GM12878 (cell line): ENCODE data around the gene RND2. TPM values are rescaled to one million over a fixed set of nuclear protein-coding genes. Genes with fewer than 3 reads are reported as not detected.

Experiments used
- ATAC-seq: fragments of 200-7000 bp; cut with Tn5 transposase; 3 replicates; pipeline ENCODE4 v1.9.1; 2020; ENCODE audit warnings: mild to moderate bottlenecking, moderate library complexity
- BruUV-seq: library from RNA; stranded (reverse); fragments of 400-500 nt; replicated peaks from 2 replicates; lab custom pipeline; 2021; lab: Mats Ljungman, UMichigan
- CTCF ChIA-PET: fragments of 300-600 bp; sonication (Branson Sonifier 250); formaldehyde crosslinking; extraction: SDS; loops from one replicate; lab custom pipeline; 2021; ENCODE audit warnings: inconsistent platforms; lab: Yijun Ruan, JAX
- POLR2A ChIA-PET: fragments of 350-600 bp; formaldehyde crosslinking; extraction: SDS; loops from one replicate; lab custom pipeline; 2021; ENCODE audit warnings: inconsistent platforms; lab: Charles Lee
- RAD21 ChIA-PET: fragments of 300-600 bp; sonication (Branson Sonifier 250); formaldehyde crosslinking; loops from one replicate; lab custom pipeline; 2023; ENCODE audit warnings: antibody characterized with exemption; ENCODE audit not compliant: unreplicated experiment; lab: Charles Lee
- SMC1A ChIA-PET: fragments of 300-600 bp; sonication (Branson Sonifier 250); formaldehyde crosslinking; loops from one replicate; lab custom pipeline; 2023; ENCODE audit not compliant: unreplicated experiment, uncharacterized antibody; lab: Charles Lee
- DNase-seq: peaks from one replicate; pipeline ENCODE4 v3.0.0-alpha.2; 2011; ENCODE audit warnings: low read depth, low spot score
- FAIRE-seq: peaks from 3 replicates; lab custom pipeline; 2011; peaks lifted over from hg19 to GRCh38; lab: Jason Lieb, UNC
- H2AFZ ChIP-seq: 2 replicates; pipeline ENCODE4 v1.6.0; 2011; ENCODE audit warnings: low read depth, low read length, control low read depth; ENCODE audit not compliant: control insufficient read depth
- H3K27ac ChIP-seq: 2 replicates; pipeline ENCODE4 v1.5.1; 2011; ENCODE audit warnings: control low read depth; ENCODE audit not compliant: control insufficient read depth, insufficient read depth
- H3K27me3 ChIP-seq, 2 experiments: replicated peaks in 1 of 2; 2 replicates each; pipeline versions ENCODE4 v1.6.0 to v1.6.1; 2011; ENCODE audit warnings: low read length in 1 of 2; ENCODE audit not compliant: control insufficient read depth in 2 of 2, insufficient read depth in 2 of 2
- H3K36me3 ChIP-seq, 2 experiments: 2 replicates each; pipeline ENCODE4 v1.5.1; 2011; ENCODE audit warnings: low read length in 1 of 2; ENCODE audit not compliant: control insufficient read depth in 2 of 2, insufficient read depth in 2 of 2
- H3K4me1 ChIP-seq: 2 replicates; pipeline ENCODE4 v1.6.1; 2011; ENCODE audit warnings: mild to moderate bottlenecking, low read length, moderate library complexity, mixed read lengths; ENCODE audit not compliant: control insufficient read depth, insufficient read depth
- H3K4me2 ChIP-seq: 2 replicates; pipeline ENCODE4 v1.6.0; 2011; ENCODE audit warnings: control low read depth; ENCODE audit not compliant: control insufficient read depth, insufficient read depth
- H3K4me3 ChIP-seq: fragments of 200-600 bp; sonication (generic); 2 replicates; pipeline ENCODE4 v1.5.1; 2016
- H3K79me2 ChIP-seq: 2 replicates; pipeline ENCODE4 v1.6.0; 2011; ENCODE audit warnings: low read length; ENCODE audit not compliant: control insufficient read depth, insufficient read depth
- H3K9ac ChIP-seq: 2 replicates; pipeline ENCODE4 v1.8.0; 2011; ENCODE audit warnings: low read length, control low read depth, mixed read lengths; ENCODE audit not compliant: control insufficient read depth, insufficient read depth
- H3K9me3 ChIP-seq: replicated peaks from 3 replicates; pipeline ENCODE4 v1.5.1; 2011; ENCODE audit warnings: mild to moderate bottlenecking, low read length; ENCODE audit not compliant: control insufficient read depth, insufficient read depth
- H4K20me1 ChIP-seq: 2 replicates; pipeline ENCODE4 v1.6.0; 2011; ENCODE audit not compliant: control insufficient read depth, insufficient read depth
- ASH2L ChIP-seq: fragments of 300-600, 200-600 bp; sonication (generic); IDR thresholded peaks from 2 replicates; pipeline ENCODE4 v1.6.1; 2017; ENCODE audit warnings: low read depth, mild to moderate bottlenecking, borderline replicate concordance
- CBX5 ChIP-seq: sonication (generic); IDR thresholded peaks from 2 replicates; pipeline ENCODE4 v1.6.1; 2016; ENCODE audit warnings: low read depth, moderate library complexity, mild to moderate bottlenecking, inconsistent platforms
- CEBPB ChIP-seq, 2 experiments: fragments of 150-350 bp in 1 of 2; IDR thresholded peaks; 2 replicates each; pipeline ENCODE4 v1.6.1; 2012 to 2014; ENCODE audit warnings: low read depth in 2 of 2, low read length in 2 of 2, borderline replicate concordance in 1 of 2, inconsistent platforms in 1 of 2
- FOXK2 ChIP-seq: fragments of 450-650 bp; IDR thresholded peaks from 2 replicates; pipeline ENCODE4 v1.6.1; 2017; ENCODE audit warnings: mild to moderate bottlenecking, moderate library complexity
- KAT2A ChIP-seq: conservative IDR thresholded peaks from 2 replicates; pipeline ENCODE4 v1.6.1; 2011; ENCODE audit warnings: low read depth, low read length; ENCODE audit not compliant: control insufficient read depth
- MEF2A ChIP-seq: IDR thresholded peaks from 2 replicates; pipeline ENCODE4 v1.6.1; 2011; ENCODE audit warnings: low read depth, mild to moderate bottlenecking, low read length, moderate library complexity; ENCODE audit not compliant: insufficient read depth
- MXI1 ChIP-seq: fragments of 150-350 bp; IDR thresholded peaks from 2 replicates; pipeline ENCODE4 v1.6.1; 2011; ENCODE audit warnings: low read depth, mild to moderate bottlenecking, inconsistent platforms, low read length, improper control_type of control experiment
- RBBP5 ChIP-seq: fragments of 200-600 bp; sonication (generic); conservative IDR thresholded peaks from 2 replicates; pipeline ENCODE4 v1.6.1; 2016
- RCOR1 ChIP-seq: conservative IDR thresholded peaks from 2 replicates; pipeline ENCODE4 v1.6.1; 2012; ENCODE audit warnings: low read depth, low read length, improper control_type of control experiment
- RELA ChIP-seq: fragments of 450-650 bp; IDR thresholded peaks from 2 replicates; pipeline ENCODE4 v1.8.0; 2014; ENCODE audit warnings: borderline replicate concordance; ENCODE audit not compliant: partially characterized antibody
- SMAD5 ChIP-seq: IDR thresholded peaks from 2 replicates; pipeline ENCODE4 v1.6.1; 2016; ENCODE audit warnings: antibody characterized with exemption, low read depth
- SPI1 ChIP-seq: IDR thresholded peaks from 2 replicates; pipeline ENCODE4 v1.6.1; 2011; ENCODE audit warnings: low read depth, mild to moderate bottlenecking, low read length, moderate library complexity, borderline replicate concordance; ENCODE audit not compliant: insufficient read depth
- SREBF1 ChIP-seq: IDR thresholded peaks from 2 replicates; pipeline ENCODE4 v1.6.1; 2012; ENCODE audit warnings: mild to moderate bottlenecking, low read length
- SUZ12 ChIP-seq: fragments of 200-600 bp; sonication (generic); IDR thresholded peaks from one replicate; pipeline ENCODE4 v1.6.1; 2018; ENCODE audit warnings: antibody characterized with exemption, mild to moderate bottlenecking; ENCODE audit not compliant: unreplicated experiment
- ZNF384 ChIP-seq: IDR thresholded peaks from 2 replicates; pipeline ENCODE4 v1.6.1; 2012; ENCODE audit warnings: low read depth, mild to moderate bottlenecking, low read length, improper control_type of control experiment, borderline replicate concordance
- WGBS: methylation state at CpG from one replicate; pipeline ENCODE4 v1.1.6; 2016; ENCODE audit warnings: low lambda C conversion rate; ENCODE audit not compliant: insufficient replicate concordance, insufficient coverage; ENCODE audit errors: missing lambda C conversion rate; 5-methylcytosine and 5-hydroxymethylcytosine counted together
- in situ Hi-C: fragments of 300-500 bp; cut with MboI; formaldehyde crosslinking; loops from 9 replicates; pipeline ENCODE4 v1.14.3; 2018; ENCODE audit warnings: mixed read lengths
- intact Hi-C: fragments of 100-400 bp; cut with micrococcal nuclease; formaldehyde crosslinking; loops from one replicate; pipeline ENCODE4 v1.14.2; 2022; ENCODE audit not compliant: unreplicated experiment
- polyA plus RNA-seq, 11 experiments: library from polyadenylated mRNA; depleted of rRNA in 4 of 11; unstranded in 6 of 11; stranded (reverse) in 5 of 11; fragments of >200 nt; fragmentation: Nextera tagmentation in 4 of 11; fragmentation: Illumina TruSeq in 1 of 11; extraction: Ambion mirVana in 4 of 11; extraction: Trizol in 1 of 11; gene quantifications; 1 replicate in 1 of 11; 2 replicates in 10 of 11; pipeline versions ENCODE4 v1.2.1 to v1.2.3, GENCODE V29; 2011 to 2016; ENCODE audit warnings: inconsistent platforms in 2 of 11, missing spikeins in 2 of 11, low read depth in 1 of 11
- total RNA-seq, 4 experiments: library from RNA; depleted of rRNA in 3 of 4; stranded (reverse); fragments of >200 nt in 3 of 4; fragmentation: Illumina TruSeq in 1 of 4; extraction: Trizol in 1 of 4; gene quantifications; 2 replicates each; pipeline versions ENCODE4 v1.2.1 to v1.2.3, GENCODE V29; 2013 to 2021
- TF ChIP-seq, protein P1 (sequence below): IDR thresholded peaks from 2 replicates; pipeline ENCODE4 v1.6.1; 2011; ENCODE audit warnings: low read depth, mild to moderate bottlenecking, low read length, moderate library complexity, borderline replicate concordance; ENCODE audit errors: extremely low read depth
- TF ChIP-seq, protein P2 (sequence below): IDR thresholded peaks from 2 replicates; pipeline ENCODE4 v1.6.1; 2011; ENCODE audit warnings: borderline replicate concordance, low read depth, mild to moderate bottlenecking, moderate library complexity, mixed read lengths, low read length; ENCODE audit not compliant: insufficient read depth; ENCODE audit errors: extremely low read length
- TF ChIP-seq, protein P3 (sequence below): IDR thresholded peaks from 2 replicates; pipeline ENCODE4 v1.6.1; 2011; ENCODE audit warnings: borderline replicate concordance, low read depth, mild to moderate bottlenecking, moderate library complexity, low read length; ENCODE audit not compliant: insufficient read depth, poor library complexity, severe bottlenecking
- TF ChIP-seq, protein P4 (sequence below): IDR thresholded peaks from 2 replicates; pipeline ENCODE4 v1.6.1; 2012; ENCODE audit warnings: low read depth, low read length, improper control_type of control experiment
- TF ChIP-seq, protein P5 (sequence below): fragments of 450-650 bp; conservative IDR thresholded peaks from 2 replicates; pipeline ENCODE4 v1.6.1; 2017; ENCODE audit warnings: mild to moderate bottlenecking, moderate library complexity

The RND2 gene
- total and polyA plus RNA-seq, 10 of the 15 experiments (the other 5 are each of a cell fraction or from before 2014, with no cell fraction given), result 0.01 to 0.05 (median 0.03) TPM; not detected in 6

DNA sequence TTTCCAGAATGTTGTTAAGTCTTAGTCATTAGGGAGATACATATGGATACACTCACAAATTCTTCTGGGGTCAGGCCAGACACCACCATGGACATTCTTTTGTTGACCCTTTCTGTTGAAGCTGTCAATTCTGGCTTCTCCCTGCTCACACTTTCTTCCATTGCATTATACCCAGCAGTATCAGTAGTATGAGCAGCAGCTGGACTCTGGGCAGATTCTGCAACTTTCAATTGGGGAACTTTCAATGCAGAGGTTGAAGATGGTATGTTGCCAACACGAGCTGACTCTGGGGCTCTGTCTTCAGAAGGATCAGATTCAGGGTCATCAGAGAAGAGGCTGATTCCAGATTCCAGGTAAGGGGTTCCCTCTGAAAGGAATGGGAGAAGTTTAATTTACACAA lies 45.8 kb downstream of the RND2 start:
- H3K27ac ChIP-seq, result no peak overlapping the region
- no peak overlapping the region for H3K4me3 ChIP-seq
- RAD21 ChIA-PET, result no interaction called here
- no peak overlapping the region for H2AFZ ChIP-seq
- H3K79me2 ChIP-seq, result no peaks in the 10 kb centered on the region
- H3K9ac ChIP-seq, result no peak overlapping the region
- in situ Hi-C loops, result no loop called here
- BruUV-seq, result no TSS peak
- WGBS, result 43% methylated on average over 1 of the region's 1 CpG
- no peak for TF ChIP-seq SREBF1
- TF ChIP-seq SPI1, result no peak
- TF ChIP-seq ZNF384, result no peak
- TF ChIP-seq MEF2A, result no peak
- TF ChIP-seq SUZ12, result no peak
- TF ChIP-seq, protein P1, sequence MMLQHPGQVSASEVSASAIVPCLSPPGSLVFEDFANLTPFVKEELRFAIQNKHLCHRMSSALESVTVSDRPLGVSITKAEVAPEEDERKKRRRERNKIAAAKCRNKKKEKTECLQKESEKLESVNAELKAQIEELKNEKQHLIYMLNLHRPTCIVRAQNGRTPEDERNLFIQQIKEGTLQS, result no peak
- no peak for TF ChIP-seq FOXK2
- TF ChIP-seq RBBP5, result no peak
- TF ChIP-seq RCOR1, result no peak
- no peak for TF ChIP-seq CEBPB (IDR thresholded peaks at IDR 0.05; ENCODE audit: borderline replicate concordance in 1 of 2, low read depth in 2 of 2, low read length in 2 of 2)
- no peak for TF ChIP-seq MXI1
- TF ChIP-seq, protein P2, sequence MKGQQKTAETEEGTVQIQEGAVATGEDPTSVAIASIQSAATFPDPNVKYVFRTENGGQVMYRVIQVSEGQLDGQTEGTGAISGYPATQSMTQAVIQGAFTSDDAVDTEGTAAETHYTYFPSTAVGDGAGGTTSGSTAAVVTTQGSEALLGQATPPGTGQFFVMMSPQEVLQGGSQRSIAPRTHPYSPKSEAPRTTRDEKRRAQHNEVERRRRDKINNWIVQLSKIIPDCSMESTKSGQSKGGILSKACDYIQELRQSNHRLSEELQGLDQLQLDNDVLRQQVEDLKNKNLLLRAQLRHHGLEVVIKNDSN, result no peak
- TF ChIP-seq RELA, result no peak
- TF ChIP-seq, protein P3, sequence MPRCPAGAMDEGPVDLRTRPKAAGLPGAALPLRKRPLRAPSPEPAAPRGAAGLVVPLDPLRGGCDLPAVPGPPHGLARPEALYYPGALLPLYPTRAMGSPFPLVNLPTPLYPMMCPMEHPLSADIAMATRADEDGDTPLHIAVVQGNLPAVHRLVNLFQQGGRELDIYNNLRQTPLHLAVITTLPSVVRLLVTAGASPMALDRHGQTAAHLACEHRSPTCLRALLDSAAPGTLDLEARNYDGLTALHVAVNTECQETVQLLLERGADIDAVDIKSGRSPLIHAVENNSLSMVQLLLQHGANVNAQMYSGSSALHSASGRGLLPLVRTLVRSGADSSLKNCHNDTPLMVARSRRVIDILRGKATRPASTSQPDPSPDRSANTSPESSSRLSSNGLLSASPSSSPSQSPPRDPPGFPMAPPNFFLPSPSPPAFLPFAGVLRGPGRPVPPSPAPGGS, result no peak
- no peak for TF ChIP-seq CBX5
- TF ChIP-seq ASH2L, result no peak
- TF ChIP-seq, protein P4, sequence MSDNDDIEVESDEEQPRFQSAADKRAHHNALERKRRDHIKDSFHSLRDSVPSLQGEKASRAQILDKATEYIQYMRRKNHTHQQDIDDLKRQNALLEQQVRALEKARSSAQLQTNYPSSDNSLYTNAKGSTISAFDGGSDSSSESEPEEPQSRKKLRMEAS, result no peak
- no peak for TF ChIP-seq KAT2A
- TF ChIP-seq, protein P5, sequence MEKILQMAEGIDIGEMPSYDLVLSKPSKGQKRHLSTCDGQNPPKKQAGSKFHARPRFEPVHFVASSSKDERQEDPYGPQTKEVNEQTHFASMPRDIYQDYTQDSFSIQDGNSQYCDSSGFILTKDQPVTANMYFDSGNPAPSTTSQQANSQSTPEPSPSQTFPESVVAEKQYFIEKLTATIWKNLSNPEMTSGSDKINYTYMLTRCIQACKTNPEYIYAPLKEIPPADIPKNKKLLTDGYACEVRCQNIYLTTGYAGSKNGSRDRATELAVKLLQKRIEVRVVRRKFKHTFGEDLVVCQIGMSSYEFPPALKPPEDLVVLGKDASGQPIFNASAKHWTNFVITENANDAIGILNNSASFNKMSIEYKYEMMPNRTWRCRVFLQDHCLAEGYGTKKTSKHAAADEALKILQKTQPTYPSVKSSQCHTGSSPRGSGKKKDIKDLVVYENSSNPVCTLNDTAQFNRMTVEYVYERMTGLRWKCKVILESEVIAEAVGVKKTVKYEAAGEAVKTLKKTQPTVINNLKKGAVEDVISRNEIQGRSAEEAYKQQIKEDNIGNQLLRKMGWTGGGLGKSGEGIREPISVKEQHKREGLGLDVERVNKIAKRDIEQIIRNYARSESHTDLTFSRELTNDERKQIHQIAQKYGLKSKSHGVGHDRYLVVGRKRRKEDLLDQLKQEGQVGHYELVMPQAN, result no peak
- TF ChIP-seq SMAD5, result no peak
- TF ChIP-seq, all 136 proteins: peak for 0
- ATAC-seq (no peak), DNase-seq (no peak), FAIRE-seq (no peak)
- POLR2A ChIA-PET, result no interaction called here
- SMC1A ChIA-PET, result interaction anchor here (1.6 kb wide), 1 partner anchor 14 kb away, joined by 4 read pairs; no protein-coding TSS in a partner anchor
- Histone ChIP-seq H4K20me1 (no peaks in the 10 kb centered on the region), H3K27me3 (no peaks in the 10 kb centered on the region), H3K4me2 (no peak overlapping the region), H3K9me3 (no peaks in the 10 kb centered on the region), H3K4me1 (no peaks in the 10 kb centered on the region), H3K36me3 (peaks cover 0 to 8% of the 10 kb centered on the region in 2 experiments; a peak in 2 of 4 replicates)
- CTCF ChIA-PET, result no interaction called here
- intact Hi-C loops, result no loop called here
